GM18868 (cell line): ENCODE data around the gene DHH.
"Not testable (repeated sequence)": the region's sequence is repeated elsewhere in the genome, so short reads cannot be mapped to it uniquely, and the experiment has no call there.

Experiments used
- ATAC-seq: cut with Tn5 transposase; IDR thresholded peaks from one replicate; pipeline ENCODE4 v1.9.1; 2021; ENCODE audit warnings: mild to moderate bottlenecking, moderate library complexity; ENCODE audit not compliant: unreplicated experiment

The DHH gene

DNA sequence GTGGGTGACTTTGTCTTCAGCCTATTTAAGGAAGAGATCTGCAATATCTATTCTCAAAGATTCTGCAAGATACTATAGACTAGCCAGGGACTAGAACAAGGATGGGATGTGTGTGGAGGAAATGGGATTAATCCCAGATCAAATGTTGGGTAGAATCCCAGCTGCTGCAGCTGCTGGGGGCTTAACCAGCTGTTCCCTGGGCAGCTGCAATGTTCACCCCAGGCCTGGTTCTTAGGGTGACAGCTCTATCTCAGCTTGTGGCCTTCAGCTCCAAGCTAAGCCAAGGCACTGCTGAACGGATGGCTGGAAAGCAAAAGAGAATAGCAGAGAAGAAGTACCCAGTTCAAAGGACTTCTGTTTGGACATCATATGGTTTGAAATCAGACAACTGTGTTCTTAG is 14.8 kb downstream of the DHH start:
- no peak for ATAC-seq

DNA sequence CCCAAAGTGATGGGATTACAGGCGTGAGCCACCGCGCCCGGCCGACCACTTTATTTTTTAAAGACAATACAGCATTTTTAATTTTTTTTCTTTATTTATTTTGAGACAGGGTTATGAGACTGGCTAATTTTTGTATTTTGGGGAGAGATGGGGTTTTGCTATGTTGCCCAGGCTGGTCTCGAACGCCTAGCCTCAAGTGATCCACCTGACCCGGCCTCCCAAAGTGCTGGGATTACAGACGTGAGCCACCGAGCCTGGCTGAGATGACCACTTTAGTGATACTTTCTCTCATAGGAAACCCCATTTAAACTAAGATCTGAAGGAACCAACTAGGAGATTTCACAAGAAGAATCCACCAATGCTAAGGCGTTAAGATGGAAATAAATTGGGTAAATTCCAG is 23.6 kb downstream of the DHH start:
- ATAC-seq = no peak

DNA sequence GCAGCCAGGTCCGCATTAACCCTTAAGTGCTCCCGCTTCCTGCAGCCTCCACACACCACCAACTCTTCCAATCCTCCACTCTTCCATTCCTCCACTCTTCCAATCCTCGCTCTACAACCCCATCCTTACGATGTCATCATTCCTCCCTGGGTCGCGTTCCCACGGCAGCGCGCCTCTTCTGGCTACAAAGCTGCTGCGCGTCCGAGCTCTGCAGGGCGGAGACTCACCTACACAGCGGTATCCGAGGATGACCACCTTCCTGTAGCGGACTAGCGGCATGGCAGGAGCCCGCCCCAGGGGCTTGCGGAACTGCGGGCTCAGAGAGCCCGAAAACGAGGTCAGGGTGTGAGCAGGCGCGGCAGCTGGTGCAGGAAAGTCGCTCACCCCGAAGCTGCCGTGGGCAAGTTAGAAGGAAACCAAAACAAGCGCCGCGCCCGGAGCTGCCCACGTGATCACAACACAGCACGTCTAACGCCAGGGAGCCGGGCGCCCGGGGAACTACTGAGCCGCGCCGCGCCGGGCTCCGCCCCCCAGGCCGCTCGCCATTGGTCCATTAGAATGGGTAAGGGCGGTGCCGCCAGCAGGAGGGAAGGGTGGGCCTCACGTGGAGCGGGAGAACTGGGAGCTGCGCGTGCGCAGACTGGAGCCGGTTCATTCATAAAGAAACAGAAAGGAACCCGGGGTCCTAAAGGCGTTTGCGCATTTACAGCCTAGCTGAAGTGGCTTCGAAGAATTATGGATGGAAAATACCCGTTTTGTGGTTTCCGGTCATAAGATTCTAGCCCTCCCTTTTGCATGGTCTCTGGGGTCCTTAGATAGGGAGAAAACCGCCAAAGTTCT is 24.9 kb downstream of the DHH start, which contains the start of gene RHEBL1:
RHEBL1 (minus strand) TSS at position 473 of the 840 bp plus-strand sequence; CDS start at position 279, 194 bp downstream.
- ATAC-seq = peak; percentile 99

GRCh38 chr12:49068879-49069506 is 25.6 kb downstream of the DHH start:
- ATAC-seq = no peak

- no peak for ATAC-seq
Measured at GRCh38 chr12:49066120-49066519, 28.5 kb downstream of the DHH start.

GRCh38 chr12:49064767-49065152 is 29.8 kb downstream of the DHH start:
- ATAC-seq = no peak

DNA sequence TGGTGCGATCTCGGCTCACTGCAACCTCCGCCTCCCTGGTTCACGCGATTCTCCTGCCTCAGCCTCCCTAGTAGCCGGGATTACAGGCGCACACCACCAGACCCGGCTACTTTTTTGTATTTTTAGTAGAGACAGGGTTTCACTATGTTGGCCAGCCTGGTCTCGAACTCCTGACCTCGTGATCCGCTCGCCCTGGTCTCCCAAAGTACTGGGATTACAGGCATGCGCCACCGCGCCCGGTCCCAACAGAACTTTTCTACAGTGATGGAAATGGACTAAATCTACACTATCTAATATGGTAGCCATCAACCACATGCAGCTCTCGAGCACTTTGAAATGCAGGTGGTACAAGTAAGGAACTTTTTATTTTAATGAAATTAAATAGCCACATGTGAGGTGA is 32.7 kb downstream of the DHH start:
- not testable (repeated sequence) for ATAC-seq

- no peak for ATAC-seq
Measured at GRCh38 chr12:49061157-49061650, 33.4 kb downstream of the DHH start.

DNA sequence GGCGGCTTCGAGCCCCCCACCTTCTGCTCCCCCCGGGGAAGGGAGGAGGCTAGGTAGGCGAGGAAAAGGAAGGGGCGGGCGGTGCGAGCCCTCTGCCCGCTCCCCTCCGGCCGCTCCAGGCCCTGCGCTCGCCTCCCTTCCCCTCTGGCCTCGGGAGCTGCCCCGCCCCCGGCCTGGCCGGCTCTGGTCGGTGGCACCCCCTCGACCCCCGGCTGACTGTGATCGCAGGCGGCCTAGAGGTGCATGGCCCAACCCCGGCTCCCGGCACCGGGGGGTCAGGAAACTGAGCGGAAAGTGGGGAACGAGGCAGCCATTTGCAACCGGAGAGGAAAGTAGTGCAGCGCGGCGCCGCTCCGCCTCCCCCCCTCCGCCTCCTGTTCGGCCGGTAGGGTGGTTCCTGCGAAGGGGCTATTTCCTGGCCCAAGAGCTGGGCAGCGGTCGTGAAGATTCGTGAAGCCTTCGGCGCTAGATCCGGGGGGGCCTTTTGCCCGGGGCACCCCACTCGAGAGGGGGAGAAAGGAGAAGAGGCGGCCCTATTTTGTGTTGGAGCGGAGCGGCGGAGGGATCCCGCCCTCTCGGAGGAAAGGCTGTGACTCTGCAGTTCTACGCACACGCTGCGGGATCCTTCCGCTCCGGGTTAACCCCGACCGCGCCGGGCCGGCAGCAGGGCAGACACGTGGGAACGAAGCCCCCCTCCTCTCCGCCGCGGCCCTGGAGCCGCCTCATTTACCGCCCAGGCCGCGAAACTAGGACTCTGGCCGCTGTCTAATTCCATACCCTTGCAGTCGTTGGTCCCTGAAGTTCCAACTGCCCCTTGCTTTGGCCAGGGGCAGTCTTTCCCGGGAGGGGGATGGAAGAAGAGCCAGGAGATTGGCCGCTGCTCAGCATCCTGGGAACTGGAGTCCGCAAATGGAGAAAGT is 34.1 kb downstream of the DHH start, which contains the start of gene KMT2D:
KMT2D (minus strand) TSS at position 558 of the 920 bp plus-strand sequence. CDS start 5,470 bp downstream, outside the sequence.
- peak; percentile 55 for ATAC-seq

DNA sequence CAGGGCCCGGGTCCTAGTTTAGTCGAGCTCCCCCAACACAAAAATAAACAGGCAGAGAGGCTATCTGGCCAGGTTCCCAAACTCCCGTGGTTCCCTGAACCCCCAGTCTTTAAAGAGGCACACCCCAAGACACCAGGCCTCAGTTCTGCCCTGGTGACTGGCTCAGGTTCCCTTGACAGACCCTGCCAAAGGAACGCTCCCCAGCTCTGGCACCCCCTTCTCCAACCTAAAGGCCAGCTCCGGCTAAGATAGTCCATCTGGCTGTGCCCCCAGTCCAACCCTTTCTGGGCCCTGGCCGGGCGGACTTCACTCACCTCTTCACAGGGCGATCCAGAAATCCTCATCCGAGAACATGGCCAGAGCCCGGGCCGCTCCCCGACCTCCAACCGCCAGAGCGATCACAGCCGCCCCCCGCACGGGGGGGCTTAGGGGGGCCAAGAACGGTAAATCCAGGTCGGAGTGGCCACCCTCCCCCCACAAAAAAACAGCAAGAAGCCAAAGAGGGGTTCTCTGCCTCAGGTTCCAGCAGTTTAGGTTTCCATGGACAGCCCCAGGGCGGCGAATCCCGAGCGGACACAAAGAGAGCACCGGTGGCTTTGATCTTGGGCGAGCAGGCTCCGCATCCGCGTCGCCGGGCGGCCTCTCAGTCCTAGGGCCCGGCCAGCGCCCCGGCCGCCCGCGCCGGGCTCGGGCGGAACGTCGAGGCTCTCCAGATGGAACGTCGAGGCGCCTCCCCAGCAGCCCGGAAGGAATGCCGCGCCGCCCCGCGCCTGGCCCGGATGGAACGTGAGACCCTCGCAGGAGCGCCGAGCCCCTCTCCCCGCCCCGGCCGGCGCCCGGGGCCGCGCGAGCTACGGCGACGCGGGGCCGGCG is 35.1 kb downstream of the DHH start:
- ATAC-seq = no peak

GRCh38 chr12:49059045-49059298 is 35.6 kb downstream of the DHH start:
- no peak for ATAC-seq

DNA sequence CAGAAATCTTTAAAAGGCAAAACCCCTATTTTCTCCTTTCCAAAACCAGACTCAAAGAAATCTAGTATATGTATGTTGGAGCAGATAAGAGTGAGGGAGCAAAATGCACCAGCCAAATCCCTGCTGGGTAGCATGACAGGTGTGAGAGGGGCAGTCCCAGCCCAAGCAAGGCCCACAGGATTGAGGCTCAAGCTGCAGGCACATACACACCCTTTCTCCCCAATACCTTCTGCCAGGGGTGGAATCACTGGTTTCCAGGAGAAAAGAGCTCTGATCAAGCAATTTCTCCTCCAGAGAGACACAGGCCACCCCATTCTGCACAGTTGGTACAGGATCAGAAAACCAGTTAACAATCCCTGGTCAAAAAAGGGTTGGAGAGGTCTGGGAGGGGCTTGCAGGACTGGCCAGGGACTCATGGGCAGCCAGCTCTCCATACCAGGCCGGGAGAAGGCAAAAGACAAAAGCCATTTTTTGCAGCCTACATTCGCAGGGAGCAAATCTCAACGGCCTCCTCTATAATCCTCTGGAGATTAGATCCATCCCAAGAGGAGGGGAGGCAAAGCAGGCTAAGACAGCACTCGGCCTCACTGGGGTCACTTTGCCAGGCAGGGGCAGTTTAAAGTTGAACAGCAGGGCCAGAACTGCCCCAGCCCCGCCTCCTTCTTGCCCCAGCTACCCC is 36.1 kb downstream of the DHH start:
- no peak for ATAC-seq

- no peak for ATAC-seq
Measured at GRCh38 chr12:49057888-49058287, 36.7 kb downstream of the DHH start.

- peak; percentile 81 for ATAC-seq
Measured at GRCh38 chr12:49055978-49056754, 38.4 kb downstream of the DHH start.

- no peak for ATAC-seq
Measured at GRCh38 chr12:49055092-49055491, 39.5 kb downstream of the DHH start.

- no peak for ATAC-seq
Measured at GRCh38 chr12:49054524-49054923, 40.1 kb downstream of the DHH start.

- no peak for ATAC-seq
Measured at GRCh38 chr12:49054096-49054495, 40.5 kb downstream of the DHH start.

DNA sequence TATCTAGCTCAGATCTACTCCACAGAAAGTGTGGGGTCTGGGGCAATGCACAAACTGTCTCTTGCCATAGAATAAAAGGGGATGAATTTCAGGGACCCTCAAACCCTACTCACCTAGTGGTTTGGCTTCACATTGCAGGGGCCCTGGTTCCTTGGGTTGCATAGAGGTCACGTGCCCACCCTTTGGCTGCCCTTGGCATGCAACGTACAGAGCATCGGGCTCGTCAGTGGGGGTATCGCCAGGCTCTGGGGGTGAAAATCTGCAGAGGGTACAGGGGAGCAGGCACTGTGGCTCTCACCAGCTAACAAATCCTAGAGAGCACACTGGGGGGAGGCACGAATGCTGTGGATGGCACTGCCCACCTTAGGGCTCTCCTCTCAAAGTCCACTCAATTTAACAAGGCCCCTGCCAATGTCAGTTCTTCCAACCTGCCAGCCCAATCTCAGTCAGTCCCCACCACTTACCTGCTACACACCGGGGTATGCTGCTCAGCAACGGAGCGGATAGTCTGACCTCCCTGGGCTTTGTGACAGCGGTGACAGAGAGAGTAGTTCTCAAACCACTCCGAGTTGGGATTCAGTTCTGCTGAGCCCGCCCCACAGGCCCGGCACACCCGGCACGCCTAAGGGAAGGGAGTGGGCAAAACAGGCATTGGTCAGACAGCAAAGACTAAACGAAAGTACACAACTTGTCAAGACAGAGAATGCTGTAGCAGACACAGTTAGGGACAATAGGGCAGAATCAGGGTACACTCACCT is 42.0 kb downstream of the DHH start:
- ATAC-seq = no peak
